NCI-H82 (cell line): ENCODE results near the gene OTUB2.

Experiments used
- DNase-seq: peaks from one replicate; lab custom pipeline; 2025; lab: John Stamatoyannopoulos, UW

Gene OTUB2

DNA sequence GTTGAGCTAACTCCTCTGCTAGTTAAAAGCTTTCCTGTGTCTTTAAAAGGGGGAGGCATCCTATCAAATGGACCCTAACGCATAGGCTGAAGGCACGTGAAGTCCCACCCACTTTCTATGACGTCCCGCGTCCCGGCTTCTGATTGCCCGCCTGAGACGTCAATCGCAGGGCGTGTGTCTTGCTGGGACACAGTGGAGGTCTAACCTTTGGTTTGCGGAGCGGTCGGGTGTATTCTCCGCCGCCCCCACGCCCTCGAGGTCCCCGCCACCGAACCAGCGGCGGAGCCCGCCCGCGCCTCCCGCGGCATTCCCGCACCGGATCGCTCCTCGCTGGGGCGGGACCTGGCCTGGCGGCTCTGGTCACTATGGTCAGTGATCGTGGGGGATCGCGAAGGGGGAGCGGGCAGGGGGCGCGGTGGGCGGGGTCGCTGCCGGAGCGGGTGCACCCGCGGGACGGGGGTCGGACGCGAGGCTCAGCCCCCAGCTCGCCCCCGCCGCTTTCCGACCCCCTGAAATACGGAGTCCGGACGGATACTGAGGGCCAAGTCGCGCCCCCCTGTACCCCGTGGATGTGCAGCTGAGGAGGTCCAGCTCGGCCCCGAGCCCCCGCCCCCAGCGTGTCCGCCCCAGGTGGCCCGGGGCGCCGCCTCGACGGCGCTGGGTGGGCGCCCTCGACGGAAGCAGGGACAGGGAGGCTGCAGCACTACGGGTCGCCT, at the start of gene OTUB2:
Gene OTUB2, plus strand, starts transcription at position 168 of the 716 bp plus-strand sequence. Its CDS starts 198 bp downstream, at position 366.
- DNase-seq: peak; percentile 98

- no peak for DNase-seq
Measured at GRCh38 chr14:93976477-93977057, 49.6 kb upstream of the OTUB2 start, which contains the start of gene ASB2. Gene ASB2 (minus strand): TSS chr14:93976570. CDS start chr14:93964539, 12,031 bp downstream.

DNA sequence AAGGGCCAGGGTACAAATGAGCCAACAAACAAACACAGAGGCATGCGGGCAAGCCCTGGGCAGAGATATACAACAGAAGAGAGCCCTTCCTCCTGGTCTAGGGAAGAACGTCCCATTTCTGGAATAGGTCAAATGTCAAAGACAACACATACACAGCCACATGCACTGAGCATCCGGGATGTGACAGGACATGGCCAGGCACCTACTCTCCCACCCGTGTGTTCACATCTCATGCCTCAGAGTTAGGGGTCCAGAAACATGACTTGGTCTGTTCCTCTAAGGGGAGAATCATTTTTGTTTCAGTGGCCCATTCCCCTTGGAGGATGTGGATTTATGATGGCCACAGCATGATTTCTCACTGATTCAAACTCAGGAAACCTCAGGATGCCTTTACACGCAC, 49.0 kb upstream of the OTUB2 start:
- no peak for DNase-seq

GRCh38 chr14:93977790-93978581, 48.2 kb upstream of the OTUB2 start:
- no peak for DNase-seq

DNA sequence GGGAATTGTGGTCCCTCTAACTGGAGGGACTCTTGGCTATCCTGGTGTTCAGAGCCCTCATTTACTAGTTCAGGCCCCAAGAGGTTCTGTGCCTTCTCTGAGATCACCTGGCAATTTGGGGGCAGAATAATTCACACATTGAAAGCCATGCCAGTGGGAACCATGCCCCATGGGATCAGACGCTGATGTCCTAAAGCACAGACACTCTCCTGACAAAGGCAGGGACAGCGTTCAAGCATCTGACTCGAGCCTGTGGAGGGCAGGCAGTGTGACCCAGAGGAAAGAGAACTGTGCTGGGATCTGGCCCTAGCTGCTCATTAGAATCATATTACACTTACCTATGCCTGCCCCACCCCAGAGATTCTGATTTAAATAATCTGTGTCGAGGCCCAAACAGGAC, 47.4 kb upstream of the OTUB2 start:
- DNase-seq: no peak

GRCh38 chr14:93980456-93981201, 45.5 kb upstream of the OTUB2 start:
- no peak for DNase-seq

GRCh38 chr14:93981316-93982229, 44.6 kb upstream of the OTUB2 start:
- DNase-seq: peak; percentile 51

- peak; percentile 67 for DNase-seq
Measured at GRCh38 chr14:93982230-93983007, 43.7 kb upstream of the OTUB2 start.

- no peak for DNase-seq
Measured at GRCh38 chr14:93984070-93984469, 42.1 kb upstream of the OTUB2 start.

DNA sequence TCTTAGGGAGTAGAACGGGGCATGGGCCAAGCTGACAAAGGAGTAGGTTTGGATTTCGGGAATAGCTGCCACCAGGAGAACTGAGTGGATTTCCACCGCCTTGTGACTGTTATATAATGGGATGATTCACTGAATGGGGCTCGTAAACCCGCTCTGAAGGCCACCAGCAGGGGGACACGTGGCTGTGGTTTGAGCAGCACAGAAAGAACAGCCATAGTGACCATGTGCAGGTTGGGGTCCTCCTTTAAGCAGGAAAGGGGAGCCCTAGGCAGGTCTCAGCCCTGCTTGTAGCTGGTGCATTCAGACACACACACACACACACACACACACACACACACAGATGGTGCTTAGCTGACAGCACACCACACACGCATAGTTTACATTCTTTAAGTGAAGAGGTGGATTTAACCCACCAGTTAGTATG, 41.1 kb upstream of the OTUB2 start:
- peak; percentile 50 for DNase-seq

GRCh38 chr14:93986955-93987354, 39.2 kb upstream of the OTUB2 start:
- DNase-seq: no peak

DNA sequence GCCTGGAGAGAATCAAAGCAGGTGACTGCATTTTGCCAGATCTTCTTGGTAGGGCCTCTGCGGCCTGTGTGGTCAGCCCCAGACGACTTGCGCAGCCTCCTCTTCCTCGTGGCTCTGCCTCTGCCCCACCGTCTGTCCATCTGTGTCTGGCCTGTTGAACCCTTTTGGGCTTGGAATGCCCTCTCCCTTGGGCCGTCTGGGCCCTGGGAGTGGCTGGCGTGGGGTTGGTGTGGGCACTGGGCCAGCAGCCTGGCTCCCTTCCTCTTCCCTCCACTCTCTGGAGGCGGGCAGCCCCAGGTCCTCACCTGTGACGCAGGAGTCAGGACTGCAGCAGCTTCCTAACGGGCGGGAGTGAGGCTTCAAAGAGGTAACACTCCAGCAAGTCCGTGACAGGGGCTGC, 38.8 kb upstream of the OTUB2 start:
- DNase-seq: no peak

DNA sequence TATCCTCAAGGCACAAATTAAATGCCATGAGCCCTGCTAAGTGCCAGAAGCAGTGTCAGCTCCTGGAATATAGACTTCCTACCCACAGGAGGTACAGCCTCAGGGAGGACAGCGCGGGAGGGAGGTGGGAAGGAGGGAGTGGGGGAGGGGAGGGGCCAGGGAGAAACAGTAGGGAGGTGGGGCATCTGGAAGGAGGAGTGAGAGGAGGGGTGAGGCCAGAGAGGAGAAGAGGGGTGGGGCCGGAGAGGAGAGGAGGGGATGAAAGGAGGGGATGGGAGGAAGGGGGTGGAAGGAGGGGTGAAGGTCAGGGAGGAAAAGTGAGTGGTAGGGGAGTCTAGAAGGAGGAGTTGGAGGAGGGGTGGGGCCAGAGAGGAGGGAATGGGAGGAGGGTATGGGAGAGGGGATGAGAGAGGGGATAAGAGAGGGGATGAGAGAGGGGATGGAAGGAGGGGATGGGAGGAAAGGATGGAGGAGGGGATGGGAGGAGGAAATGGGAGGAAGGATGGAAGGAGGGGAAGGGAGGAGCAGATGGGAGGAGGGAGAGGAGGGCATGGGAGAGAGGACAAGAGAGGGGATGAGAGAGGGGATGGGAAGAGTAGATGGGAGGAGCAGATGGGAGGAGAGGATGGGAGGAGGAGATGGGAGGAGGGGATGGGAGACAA, 38.2 kb upstream of the OTUB2 start:
- no peak for DNase-seq

GRCh38 chr14:93989939-93990338, 36.2 kb upstream of the OTUB2 start:
- no peak for DNase-seq

GRCh38 chr14:93991212-93991611, 34.9 kb upstream of the OTUB2 start:
- no peak for DNase-seq

- no peak for DNase-seq
Measured at GRCh38 chr14:93991649-93992048, 34.5 kb upstream of the OTUB2 start.

DNA sequence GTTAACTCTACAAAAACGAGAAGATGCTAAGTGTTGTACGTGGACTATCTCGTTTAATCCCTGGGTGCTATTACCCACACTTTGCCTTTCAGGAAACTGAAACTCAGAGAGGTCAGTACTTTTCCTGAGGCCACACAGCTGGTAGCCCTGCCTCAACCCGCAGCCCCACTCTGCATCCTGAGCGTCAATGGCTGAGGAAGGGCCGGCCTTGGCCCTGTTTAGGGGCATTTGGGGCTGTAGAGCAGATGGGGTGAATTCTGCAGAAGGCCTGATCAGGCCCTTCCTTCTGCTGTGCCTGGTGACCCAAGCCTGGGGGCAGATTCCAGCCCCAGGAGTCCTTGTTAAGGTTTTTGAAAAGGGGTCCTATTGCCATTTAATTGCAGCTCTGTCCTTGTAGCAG, 32.8 kb upstream of the OTUB2 start:
- DNase-seq: no peak

GRCh38 chr14:93994919-93995682, 31.0 kb upstream of the OTUB2 start:
- no peak for DNase-seq

DNA sequence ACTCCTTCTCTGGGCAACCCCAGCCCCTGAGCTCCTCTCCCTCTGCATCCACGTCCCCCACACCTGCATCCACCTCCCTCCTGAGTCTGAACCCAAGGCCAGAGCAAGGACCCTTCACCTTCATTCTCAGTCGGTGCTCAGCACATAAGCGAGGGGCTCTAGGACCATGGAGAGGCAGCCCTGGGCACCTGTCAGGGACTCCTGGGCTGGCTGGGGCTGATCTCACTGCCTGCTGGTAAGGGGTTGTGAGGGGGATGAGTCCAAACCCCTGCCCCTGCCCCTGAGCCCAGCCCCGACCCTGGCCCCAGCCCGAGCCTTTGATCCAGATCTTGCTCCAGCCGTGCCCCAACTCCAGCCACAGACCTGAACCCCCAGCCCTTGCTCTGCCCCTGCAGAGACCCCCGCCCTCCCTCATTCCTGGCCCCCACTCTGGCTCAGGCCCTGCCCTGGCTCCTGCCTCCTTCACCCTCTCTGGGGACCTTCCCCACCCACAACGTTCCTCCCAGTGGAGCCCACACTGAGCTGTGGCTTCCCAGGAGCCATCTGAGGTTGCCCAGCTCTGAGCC, 29.9 kb upstream of the OTUB2 start:
- no peak for DNase-seq
